CD4-positive, alpha-beta T cell (primary cell): ENCODE data around the gene PKNOX2. TPM values are rescaled to one million over a fixed set of nuclear protein-coding genes. Genes with fewer than 3 reads are reported as not detected.

Source experiments
- ATAC-seq: fragments of 200-7000 bp; cut with Tn5 transposase; one replicate; pipeline ENCODE4 v1.10.0; 2022; ENCODE audit warnings: mild to moderate bottlenecking; ENCODE audit not compliant: poor library complexity
- CTCF ChIA-PET: fragments of 350-600 bp; sonication (Branson Sonifier 250); formaldehyde crosslinking; loops from one replicate; lab custom pipeline; 2021; ENCODE audit warnings: antibody characterized with exemption, inconsistent platforms; lab: Charles Lee
- POLR2A ChIA-PET: fragments of 350-600 bp; sonication (Branson Sonifier 250); formaldehyde crosslinking; loops from one replicate; lab custom pipeline; 2021; ENCODE audit warnings: antibody characterized with exemption, inconsistent platforms; lab: Charles Lee
- DNase-seq, 14 experiments: peaks; one replicate each; pipeline ENCODE4 v3.0.0-alpha.2; 2013 to 2020; ENCODE audit warnings: mixed read lengths in 2 of 14
- H3K27ac ChIP-seq, 2 donors: one replicate each; pipeline versions ENCODE4 v1.5.1 to v1.7.0; 2013; ENCODE audit warnings: low read length in 2 of 2, low read depth in 1 of 2, mild to moderate bottlenecking in 1 of 2
- H3K27me3 ChIP-seq, 2 experiments: 1 replicate in 1 of 2; 2 replicates in 1 of 2; pipeline versions ENCODE4 v1.6.1 to v1.7.0; 2013; ENCODE audit warnings: low read length in 2 of 2, control low read depth in 1 of 2, mild to moderate bottlenecking in 1 of 2, moderate library complexity in 1 of 2; ENCODE audit not compliant: insufficient read depth in 2 of 2, control insufficient read depth in 1 of 2
- H3K36me3 ChIP-seq: one replicate; pipeline ENCODE4 v1.6.1; 2013; ENCODE audit warnings: low read length, control low read depth; ENCODE audit not compliant: insufficient read depth
- H3K4me1 ChIP-seq: one replicate; pipeline ENCODE4 v1.6.1; 2013; ENCODE audit warnings: low read length, control low read depth; ENCODE audit not compliant: insufficient read depth
- H3K4me3 ChIP-seq: one replicate; pipeline ENCODE4 v1.5.1; 2013; ENCODE audit warnings: mild to moderate bottlenecking, low read length, moderate library complexity
- H3K9me3 ChIP-seq, 2 experiments: 1 replicate in 1 of 2; 2 replicates in 1 of 2; pipeline versions ENCODE4 v1.6.1 to v1.7.0; 2013; ENCODE audit warnings: low read length in 2 of 2, mild to moderate bottlenecking in 2 of 2, control low read depth in 1 of 2, moderate library complexity in 1 of 2; ENCODE audit not compliant: control insufficient read depth in 1 of 2, insufficient read depth in 1 of 2
- H3K27ac Mint-ChIP-seq: one replicate; pipeline ENCODE4 v1.8.0; 2020; ENCODE audit warnings: mixed read lengths
- H3K27me3 Mint-ChIP-seq: one replicate; pipeline ENCODE4 v1.8.0; 2021; ENCODE audit warnings: mixed read lengths
- H3K36me3 Mint-ChIP-seq: one replicate; pipeline ENCODE4 v1.8.0; 2021; ENCODE audit warnings: low read depth, mixed read lengths
- H3K4me1 Mint-ChIP-seq: one replicate; pipeline ENCODE4 v1.8.0; 2021; ENCODE audit warnings: low read depth, mixed read lengths
- H3K4me3 Mint-ChIP-seq: one replicate; pipeline ENCODE4 v1.8.0; 2020; ENCODE audit warnings: mild to moderate bottlenecking, mixed read lengths
- H3K9me3 Mint-ChIP-seq: one replicate; pipeline ENCODE4 v1.8.0; 2020; ENCODE audit warnings: mixed read lengths
- intact Hi-C, 2 experiments: fragments of 100-400 bp; cut with DNase I in 1 of 2; cut with micrococcal nuclease in 1 of 2; formaldehyde crosslinking; loops; one replicate each; pipeline versions ENCODE4 v1.15.1 to v1.9.0; 2023 to 2025; cut with DNase I, micrococcal nuclease
- total RNA-seq, 174 experiments: library from RNA in 2 of 174; stranded (reverse) in 2 of 174; gene quantifications; one replicate each; pipeline ENCODE4 v1.2.3 and lab custom pipeline; 2021 to 2026
- TF ChIP-seq, protein P1 (sequence below): fragments of 200-600 bp; IDR thresholded peaks from one replicate; pipeline ENCODE4 v1.8.0; 2022; ENCODE audit warnings: antibody characterized with exemption, mild to moderate bottlenecking

The PKNOX2 gene
- total RNA-seq, 2 experiments from 2014 or later = not detected

- H3K4me1 ChIP-seq = no peaks in the 10 kb centered on the region
- H3K36me3 ChIP-seq = no peaks in the 10 kb centered on the region
- no peak for DNase-seq
- no peak overlapping the region for H3K4me3 Mint-ChIP-seq
- H3K4me3 ChIP-seq = no peak overlapping the region
- CTCF ChIA-PET = interaction anchor here (0.7 kb wide), 1 partner anchor 31 kb away, joined by 3 read pairs; no protein-coding TSS in a partner anchor
- ATAC-seq = no peak
- POLR2A ChIA-PET = no interaction called here
- intact Hi-C loops = no loop called here
- H3K27me3 Mint-ChIP-seq = peaks cover 26% of the 10 kb centered on the region
- TF ChIP-seq, protein P1, sequence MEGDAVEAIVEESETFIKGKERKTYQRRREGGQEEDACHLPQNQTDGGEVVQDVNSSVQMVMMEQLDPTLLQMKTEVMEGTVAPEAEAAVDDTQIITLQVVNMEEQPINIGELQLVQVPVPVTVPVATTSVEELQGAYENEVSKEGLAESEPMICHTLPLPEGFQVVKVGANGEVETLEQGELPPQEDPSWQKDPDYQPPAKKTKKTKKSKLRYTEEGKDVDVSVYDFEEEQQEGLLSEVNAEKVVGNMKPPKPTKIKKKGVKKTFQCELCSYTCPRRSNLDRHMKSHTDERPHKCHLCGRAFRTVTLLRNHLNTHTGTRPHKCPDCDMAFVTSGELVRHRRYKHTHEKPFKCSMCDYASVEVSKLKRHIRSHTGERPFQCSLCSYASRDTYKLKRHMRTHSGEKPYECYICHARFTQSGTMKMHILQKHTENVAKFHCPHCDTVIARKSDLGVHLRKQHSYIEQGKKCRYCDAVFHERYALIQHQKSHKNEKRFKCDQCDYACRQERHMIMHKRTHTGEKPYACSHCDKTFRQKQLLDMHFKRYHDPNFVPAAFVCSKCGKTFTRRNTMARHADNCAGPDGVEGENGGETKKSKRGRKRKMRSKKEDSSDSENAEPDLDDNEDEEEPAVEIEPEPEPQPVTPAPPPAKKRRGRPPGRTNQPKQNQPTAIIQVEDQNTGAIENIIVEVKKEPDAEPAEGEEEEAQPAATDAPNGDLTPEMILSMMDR = no peak
- H3K27ac ChIP-seq = no peak overlapping the region
- no peaks in the 10 kb centered on the region for H3K4me1 Mint-ChIP-seq
- H3K36me3 Mint-ChIP-seq = no peaks in the 10 kb centered on the region
- H3K9me3 ChIP-seq = no peaks in the 10 kb centered on the region
- H3K9me3 Mint-ChIP-seq = no peaks in the 10 kb centered on the region
- H3K27me3 ChIP-seq = no peaks in the 10 kb centered on the region
- H3K27ac Mint-ChIP-seq = no peak overlapping the region
These were observed 177.1 kb downstream of the PKNOX2 start for GRCh38 chr11:125341676-125342075.

- no peaks in the 10 kb centered on the region for H3K9me3 ChIP-seq
- Mint-ChIP-seq H3K4me3 (no peak overlapping the region), H3K4me1 (no peaks in the 10 kb centered on the region), H3K9me3 (no peaks in the 10 kb centered on the region), H3K27ac (no peak overlapping the region), H3K27me3 (peaks cover 28% of the 10 kb centered on the region), H3K36me3 (no peaks in the 10 kb centered on the region)
- no peak for DNase-seq
- TF ChIP-seq, protein P1 = no peak
- H3K36me3 ChIP-seq = no peaks in the 10 kb centered on the region
- no peaks in the 10 kb centered on the region for H3K4me1 ChIP-seq
- POLR2A ChIA-PET = no interaction called here
- no peak for ATAC-seq
- CTCF ChIA-PET = no interaction called here
- no peak overlapping the region for H3K27ac ChIP-seq
- no peak overlapping the region for H3K4me3 ChIP-seq
- no peaks in the 10 kb centered on the region for H3K27me3 ChIP-seq
- intact Hi-C loops = no loop called here
These were observed 177.9 kb downstream of the PKNOX2 start for GRCh38 chr11:125342281-125342930.

DNA sequence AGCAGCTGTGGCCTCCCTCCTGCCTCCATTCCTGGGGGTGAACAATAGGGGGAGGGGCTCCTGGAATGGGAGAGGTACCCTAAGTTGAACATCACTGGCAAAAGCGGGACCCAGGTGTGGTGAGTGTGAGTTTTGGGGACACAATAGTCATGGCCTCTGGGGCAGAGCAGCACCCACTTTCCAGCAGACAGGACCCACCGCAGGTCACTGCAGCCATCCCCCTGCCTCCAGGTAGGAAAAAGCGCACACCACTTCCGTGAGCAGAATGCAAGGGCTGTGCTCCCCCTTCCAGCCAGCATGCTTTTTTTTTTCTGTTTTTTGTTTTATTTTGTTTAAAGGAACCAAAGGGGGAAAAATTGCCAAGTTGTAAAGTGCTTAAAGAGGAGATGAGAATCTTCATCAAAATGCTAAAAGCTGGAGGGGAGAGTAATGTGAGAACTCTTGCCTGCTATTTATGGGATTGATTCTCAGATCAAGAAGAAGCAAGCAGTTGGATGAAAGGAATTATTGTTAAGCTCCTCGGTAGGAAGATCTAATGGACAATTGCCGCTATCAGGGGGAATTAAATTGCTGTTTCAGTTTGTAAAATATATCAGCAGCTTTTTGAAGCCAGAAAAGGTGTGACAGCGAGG is 178.7 kb downstream of the PKNOX2 start:
- DNase-seq (no peak), ATAC-seq (no peak)
- Histone ChIP-seq H3K9me3 (no peaks in the 10 kb centered on the region), H3K27ac (no peak overlapping the region), H3K27me3 (no peaks in the 10 kb centered on the region), H3K4me3 (no peak overlapping the region), H3K36me3 (no peaks in the 10 kb centered on the region), H3K4me1 (no peaks in the 10 kb centered on the region)
- H3K36me3 Mint-ChIP-seq = no peaks in the 10 kb centered on the region
- POLR2A ChIA-PET = no interaction called here
- no peaks in the 10 kb centered on the region for H3K9me3 Mint-ChIP-seq
- TF ChIP-seq, protein P1 = no peak
- no peaks in the 10 kb centered on the region for H3K4me1 Mint-ChIP-seq
- peaks cover 28% of the 10 kb centered on the region for H3K27me3 Mint-ChIP-seq
- H3K4me3 Mint-ChIP-seq = no peak overlapping the region
- H3K27ac Mint-ChIP-seq = no peak overlapping the region
- intact Hi-C loops = no loop called here
- CTCF ChIA-PET = no interaction called here
